Fibroblast of the conjunctiva (primary cell): Measurements from ENCODE around the gene GPR39.

ENCODE experiments used
- DNase-seq: peaks from one replicate; pipeline ENCODE4 v3.0.0-alpha.2; 2010; ENCODE audit warnings: low read depth

Gene GPR39

GRCh38 chr2:132671151-132671835, 254.7 kb downstream of the GPR39 start:
- DNase-seq = peak; percentile 22

DNA sequence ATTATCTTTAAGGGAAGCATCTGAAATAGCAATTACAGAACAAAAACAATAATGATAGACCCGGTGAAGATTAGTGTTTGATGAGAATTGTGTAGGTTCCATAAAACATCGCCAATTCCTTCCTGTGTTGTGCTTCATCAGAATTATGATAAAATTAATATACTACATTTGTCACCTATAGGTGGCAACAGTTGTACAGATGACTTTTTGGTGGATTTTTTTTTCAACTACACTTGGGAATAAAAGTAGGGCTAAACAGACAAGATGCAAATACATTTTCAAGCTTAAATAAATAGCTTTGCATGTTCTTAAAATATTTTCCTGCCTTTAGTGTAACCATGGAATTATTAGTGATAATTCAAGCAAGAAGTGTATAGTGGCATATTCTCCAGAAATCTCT, 260.4 kb downstream of the GPR39 start:
- DNase-seq = no peak

DNA sequence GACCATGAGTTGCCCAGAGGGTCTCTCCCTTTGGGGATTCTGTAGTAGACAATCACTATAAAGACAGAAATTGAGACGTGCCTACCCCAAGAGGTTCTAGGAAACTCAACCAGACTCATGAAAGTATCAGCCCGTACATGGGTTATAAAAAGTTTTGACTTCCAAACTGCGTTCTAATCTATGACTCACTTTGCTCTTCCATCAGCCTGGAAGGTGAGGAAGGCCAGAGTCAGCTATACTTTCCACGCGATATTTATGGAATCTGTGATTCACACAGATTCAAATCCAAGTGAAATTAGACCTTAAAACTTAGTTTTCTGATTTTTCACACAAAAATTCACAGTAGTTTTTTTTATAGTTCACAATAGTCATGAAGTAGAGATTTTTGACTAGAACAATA, 261.1 kb downstream of the GPR39 start:
- DNase-seq = no peak

DNA sequence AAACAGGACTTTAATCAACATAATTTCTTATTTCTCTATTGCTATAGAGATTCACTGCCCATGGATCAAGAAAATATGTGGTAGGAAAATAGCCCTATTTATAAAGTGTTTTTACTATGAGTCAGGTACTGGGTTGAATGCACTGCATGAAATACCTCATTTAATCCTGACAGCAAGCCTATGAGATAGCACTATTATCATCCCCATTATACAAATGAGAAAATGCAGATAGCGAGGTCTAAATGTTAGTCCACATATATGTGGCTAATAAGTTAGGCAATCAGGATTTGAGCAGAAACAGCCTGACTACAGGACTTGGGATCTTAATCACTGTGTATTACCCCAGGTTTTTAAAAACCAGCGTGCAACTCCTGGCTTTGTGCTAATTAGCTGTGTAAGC, 261.9 kb downstream of the GPR39 start:
- DNase-seq = no peak

DNA sequence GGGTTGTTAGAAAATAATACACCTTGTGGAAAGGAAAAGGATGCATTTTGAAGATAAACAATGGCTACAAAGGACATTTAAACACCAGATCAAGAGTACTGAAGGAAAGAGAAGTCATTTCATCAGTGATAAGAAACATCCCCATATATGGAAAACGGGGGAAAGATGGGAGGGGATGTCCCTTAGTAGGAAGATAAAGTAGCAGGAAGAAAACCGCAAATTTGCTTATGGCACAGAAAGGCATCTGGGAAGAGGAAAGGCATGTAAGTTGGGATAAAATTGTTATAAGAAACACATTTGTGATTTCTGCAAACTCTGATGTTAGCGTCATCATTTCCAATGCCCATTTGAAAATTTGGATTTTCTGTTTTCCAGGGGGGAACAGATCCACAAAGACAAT, 263.9 kb downstream of the GPR39 start:
- no peak for DNase-seq

- no peak for DNase-seq
Measured at GRCh38 chr2:132681766-132682165, 265.2 kb downstream of the GPR39 start.

DNA sequence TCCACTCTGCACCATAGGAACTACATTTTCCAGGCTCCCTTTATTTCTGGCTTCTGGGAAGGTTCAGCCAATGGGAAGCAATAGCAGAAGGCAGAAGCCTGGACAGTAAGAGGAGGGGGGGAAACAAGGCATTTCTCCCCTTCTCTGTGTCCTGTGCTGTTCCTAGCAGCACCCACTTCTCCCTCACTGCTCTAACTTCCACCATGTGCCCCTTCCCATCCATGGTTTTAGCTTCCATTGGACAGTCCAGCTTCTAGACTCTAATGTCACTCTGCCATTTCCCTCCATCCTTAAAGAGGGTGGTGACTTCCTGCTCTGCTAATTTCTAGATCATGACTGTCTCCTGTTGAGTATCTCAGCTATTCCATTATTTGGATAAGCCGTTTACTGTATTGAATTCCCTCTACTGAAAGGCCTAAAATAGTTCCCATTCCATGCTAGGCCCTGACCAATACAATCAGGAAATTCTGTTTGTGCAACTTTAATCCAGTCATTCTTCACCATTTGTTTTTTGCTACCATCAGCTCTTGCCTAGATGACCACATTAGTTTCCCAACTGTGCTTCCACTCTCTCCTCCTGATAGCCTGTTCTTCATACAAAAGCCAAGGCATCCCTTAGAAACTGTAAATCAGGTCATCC, 274.2 kb downstream of the GPR39 start:
- no peak for DNase-seq

DNA sequence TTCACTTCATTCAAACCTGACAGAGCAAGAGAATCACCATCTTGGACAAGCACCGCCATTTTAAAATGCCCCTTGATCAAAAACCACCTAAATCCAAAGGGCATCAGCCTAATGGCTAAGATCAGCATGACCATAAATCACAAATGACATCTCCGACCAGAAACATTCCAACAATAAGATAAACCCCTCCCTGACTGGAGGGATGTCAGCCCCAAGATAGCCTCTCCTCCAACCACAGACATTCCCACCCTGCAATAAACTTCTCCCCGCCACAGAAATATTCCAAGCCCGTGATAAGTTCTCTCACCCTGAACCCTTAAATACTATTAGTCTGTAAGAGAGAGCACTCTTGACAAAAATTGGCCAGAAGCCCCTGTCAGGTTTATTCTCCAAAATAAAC, 275.0 kb downstream of the GPR39 start:
- DNase-seq = no peak

DNA sequence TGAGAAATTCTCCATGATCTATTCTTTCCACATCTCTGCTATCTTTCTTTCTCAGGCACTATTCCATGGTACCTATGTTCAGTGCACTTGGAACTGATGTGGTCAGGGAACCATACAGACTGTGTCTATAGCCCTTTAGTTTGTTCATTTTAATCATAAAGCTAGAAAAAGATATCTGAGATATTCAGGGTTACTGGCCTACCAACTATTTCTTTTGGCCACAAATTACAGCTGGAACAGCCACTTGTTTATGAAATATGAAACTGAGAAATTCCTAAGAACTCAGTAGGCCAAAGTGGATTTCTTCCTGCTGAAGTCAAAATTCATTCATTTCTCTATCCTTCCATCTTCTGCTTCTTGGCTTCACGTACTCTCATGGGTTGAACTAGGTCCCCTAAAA, 276.2 kb downstream of the GPR39 start:
- no peak for DNase-seq
